DMS53 treated with DMSO at 0.1 percent for 48 hours (cell line): Measurements from ENCODE around the gene SMAD5.

Experiments used
- DNase-seq: peaks from one replicate; lab custom pipeline; 2025; ENCODE audit not compliant: unreplicated experiment; lab: John Stamatoyannopoulos, UW

Gene SMAD5

DNA sequence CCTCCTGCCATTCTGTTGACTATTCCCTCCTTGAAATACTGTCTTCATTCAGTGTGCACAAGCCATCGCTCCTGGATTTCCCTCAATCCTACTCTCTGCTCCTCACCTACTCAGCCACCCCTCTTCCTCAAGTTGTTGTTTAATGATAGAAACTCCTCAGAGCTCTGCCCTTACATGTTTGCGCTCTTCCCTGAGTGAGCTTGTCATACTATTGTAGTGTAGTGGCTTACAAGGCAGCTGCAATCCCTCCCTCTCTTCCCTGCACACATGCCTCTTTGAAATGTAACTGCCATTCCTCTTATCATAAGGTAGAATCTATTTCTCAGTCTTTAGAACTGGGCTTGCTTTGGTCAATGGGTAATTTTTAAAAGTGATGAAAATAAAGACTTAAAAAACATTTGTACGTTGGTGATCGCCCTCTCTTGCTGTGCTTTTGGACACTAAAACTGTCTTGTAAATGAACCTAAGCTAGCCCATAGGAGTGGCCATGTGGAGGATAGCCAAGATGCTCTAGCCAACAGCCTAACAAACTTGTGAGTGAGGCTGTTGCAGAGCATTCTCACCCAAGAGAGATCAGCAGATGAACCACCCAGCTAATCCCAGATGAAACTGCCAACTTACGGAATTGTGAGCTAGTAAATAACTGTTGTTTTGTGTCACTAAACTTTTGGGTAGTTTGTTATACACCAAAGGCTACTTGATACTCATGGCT lies 18.1 kb upstream of the SMAD5 start:
- no peak for DNase-seq

DNA sequence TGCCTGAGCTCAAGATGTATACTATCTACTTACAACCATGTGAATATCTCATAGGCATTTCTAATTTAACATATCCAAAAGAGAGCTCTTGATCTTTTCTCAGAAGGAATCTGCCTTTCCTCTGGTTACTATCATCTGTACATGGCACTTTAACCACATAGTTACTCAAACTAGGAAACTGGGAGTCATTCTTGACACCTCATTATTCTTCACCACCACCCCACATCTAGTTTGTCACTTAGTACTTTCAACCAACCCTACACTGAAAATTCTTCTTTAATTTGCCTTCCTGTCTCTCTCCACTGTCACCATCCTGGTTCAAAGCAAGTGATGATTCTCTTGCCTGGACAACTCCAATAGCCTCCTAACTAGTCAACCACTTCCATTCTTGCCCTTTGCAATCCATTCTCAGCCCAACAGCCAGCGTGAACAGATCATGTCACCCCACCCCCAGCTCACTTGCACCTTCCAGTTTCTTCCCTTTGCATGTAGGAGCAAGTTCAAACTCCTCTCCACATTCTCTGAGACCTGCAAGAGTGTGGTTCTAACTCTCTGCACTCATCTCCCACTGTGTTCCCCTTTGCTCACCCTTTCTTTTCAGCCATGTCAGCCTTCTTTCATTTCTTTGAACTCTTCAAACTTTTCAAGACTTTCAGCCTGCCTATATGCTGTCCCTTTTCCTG lies 17.3 kb upstream of the SMAD5 start:
- no peak for DNase-seq

DNA sequence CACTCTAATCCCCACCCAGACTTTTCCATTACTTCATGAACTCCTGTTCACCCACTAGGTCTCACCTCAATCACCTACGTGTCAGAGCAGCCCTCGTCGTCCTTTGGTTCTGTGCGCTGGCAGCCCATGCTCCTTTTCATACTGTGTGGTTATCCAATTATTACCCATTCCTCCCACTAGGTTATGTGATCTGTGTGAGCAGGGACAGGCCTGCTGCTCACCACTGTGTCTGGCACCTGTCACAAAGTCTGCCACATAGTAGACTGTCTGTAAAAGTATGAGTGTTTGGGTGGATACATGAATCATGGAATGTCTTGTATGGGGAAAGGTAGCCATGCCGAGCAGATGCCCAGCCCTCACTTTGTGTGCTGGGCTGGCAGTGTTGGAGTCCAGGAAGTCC lies 12.1 kb upstream of the SMAD5 start:
- DNase-seq = no peak

DNA sequence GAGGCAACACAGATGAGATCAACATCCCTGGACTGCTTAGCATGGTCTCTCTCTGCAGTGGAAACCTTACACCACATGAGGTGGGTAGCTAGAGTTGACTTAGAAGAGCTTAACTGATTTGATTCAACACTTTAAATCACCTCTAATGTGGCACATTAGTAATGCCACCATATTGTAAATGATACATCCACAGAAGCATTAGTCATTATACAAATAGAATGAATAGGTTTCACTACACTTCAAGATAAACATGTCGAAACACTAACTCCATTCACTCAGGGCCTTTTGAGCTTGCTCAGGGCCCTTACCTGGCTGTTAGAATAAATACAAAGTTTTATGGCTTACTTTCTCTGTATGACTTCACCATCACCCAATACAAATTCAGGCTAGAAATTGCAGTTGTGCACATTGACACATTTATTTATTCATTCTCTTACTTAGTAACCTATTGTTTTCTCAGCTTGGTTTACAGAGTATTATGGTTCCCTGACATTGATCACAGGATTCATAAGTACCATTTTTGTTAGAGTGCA lies 9.3 kb upstream of the SMAD5 start:
- peak; percentile 99 for DNase-seq

DNA sequence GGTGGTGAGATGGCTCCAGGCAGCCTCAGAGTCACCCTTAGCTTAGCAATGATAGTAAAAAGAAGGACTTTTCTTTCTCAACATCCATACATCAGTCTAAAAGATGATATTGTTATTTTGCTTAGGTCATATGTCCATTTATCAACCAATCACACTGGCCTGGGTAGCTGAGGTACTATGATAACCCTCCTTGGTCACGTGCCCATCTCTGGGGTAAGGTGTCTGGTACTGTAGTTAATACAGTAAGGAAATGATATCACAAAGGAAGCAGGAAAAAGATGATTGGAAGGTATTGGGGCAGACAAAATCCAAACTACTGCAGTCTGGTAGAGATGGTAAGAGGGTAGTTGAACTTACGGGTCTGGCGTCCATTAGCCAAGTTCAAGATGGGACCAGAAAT lies 5.1 kb upstream of the SMAD5 start:
- DNase-seq = no peak

DNA sequence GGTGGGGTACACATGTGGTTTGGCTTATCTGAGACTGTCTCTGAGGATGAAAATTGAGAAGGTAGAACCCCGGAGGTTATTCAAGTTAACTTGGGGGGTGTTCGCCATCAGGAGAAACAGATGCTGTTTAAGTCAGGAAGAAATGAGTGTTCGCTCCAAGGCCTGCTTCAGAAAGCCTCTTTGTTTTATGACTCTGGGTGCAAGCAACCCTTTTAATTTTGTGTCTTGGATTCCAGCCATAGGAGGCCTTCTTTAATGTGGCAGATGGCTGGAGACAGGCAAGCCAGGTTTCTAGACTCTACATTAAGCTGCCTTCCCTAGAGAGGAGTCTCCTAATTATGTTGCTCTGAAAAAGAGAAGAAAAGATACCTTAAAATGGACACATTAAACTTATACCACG lies 4.2 kb upstream of the SMAD5 start:
- no peak for DNase-seq

DNA sequence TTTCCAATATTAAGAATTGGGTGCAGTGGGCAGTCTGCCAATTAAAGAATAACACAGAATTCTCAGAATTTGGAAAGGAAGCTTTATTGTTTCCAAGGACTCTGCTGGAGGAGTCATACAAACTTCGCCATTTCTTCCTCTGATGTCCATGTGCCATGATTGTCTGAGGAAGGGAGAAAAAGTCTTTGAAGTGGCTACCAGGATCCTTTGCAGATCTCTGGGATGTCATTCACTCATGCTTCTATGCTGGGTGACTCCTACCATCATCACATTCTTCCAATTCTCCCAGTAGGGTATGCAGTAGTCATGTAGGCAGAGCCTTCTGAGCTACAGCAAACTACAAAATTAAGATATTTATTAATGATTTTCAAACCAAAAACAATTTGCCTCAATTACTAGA lies 3.2 kb upstream of the SMAD5 start:
- no peak for DNase-seq

DNA sequence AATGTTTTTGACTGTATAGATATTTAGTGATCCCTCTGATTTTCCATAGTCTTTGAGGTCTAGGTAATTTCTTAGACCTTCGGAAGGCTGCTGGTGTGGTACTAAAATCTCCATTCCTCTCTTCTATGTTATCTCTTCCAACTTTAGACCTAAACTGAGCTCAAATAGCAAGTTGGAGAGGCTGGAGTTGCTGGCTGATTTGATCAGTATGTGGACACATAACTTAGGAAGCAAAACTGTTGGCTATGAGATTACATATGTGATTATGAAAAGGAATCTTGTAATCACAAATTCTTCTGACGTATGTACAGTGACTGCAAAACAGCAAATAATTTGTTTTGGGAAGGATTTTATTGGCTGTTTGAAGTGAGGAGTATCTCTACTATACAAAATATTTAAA lies 2.1 kb upstream of the SMAD5 start:
- no peak for DNase-seq

DNA sequence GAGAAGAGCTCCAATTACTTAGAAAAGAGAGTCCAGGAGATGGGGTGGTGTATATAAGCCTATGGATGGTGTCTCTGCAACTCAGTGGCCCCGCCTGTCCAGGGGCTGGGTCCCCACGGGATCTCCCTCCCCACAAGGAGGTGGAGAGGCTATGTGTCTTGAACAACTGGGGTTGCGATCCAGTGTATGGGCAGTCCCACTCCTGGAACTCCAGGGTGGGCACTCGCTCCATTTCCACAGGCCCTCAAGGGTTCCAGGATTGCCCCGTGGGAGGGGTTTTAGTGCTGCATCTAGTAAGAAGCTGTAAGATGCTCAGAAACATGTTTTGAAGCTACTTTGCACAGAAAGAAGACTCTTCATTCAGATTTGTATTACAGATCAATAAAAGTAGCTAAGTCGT lies 558 bp upstream of the SMAD5 start:
- no peak for DNase-seq

DNA sequence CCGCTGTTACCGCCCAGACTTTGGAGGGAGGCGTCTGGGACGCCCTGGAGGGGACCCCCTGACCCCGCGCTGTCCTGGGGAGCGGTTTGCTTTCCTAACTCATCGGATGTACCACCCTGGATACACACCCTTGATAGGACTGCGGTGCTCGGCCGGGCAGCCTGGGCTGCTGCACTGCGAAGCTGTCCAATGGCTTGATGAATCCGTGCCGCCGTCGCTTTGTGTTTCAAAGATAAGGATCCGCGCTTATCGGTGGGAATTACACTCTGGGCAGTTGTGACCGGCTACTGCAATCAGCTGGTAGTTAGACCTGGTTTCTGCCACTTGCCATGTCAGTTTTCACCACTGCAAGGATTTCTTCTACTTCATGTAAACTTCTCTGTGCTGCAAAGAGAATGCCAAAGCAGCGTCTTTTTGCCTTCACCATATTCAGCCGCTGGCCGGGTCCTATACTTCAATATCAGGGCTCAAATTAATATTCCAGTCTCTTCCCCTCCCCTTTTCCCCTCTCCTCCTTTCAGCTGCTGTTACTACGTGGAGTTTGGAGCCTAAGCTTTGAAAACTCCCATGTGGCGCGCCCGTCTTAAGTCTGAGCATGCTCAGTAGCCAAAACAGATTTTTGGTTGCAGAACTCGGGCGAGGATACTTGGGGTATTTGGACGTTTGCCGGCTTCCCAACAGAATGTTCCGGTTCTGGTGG lies 727 bp downstream of the SMAD5 start:
- DNase-seq = peak; percentile 33

DNA sequence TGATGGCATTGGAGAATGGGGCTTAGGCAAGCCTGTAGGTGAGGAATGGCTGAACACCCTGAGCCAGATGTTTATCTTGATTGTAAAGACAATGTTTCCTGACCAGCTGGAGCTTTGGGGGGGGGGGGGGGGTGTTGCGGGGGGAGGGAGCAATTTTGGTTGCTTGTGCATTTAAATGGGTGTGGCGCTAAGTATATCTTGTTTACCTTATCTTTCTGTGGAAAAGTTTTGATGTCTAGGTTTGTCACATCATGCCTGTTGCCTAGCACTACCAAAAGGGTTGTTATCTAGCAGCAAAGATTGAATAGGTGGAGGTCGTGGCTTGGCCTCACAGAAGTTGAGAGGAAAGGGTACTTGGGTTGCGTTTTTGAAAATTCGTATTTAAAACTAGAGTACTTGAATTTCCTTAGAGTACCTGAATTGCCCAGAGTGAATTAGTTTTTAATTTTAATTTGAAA lies 1.3 kb downstream of the SMAD5 start:
- DNase-seq = no peak

DNA sequence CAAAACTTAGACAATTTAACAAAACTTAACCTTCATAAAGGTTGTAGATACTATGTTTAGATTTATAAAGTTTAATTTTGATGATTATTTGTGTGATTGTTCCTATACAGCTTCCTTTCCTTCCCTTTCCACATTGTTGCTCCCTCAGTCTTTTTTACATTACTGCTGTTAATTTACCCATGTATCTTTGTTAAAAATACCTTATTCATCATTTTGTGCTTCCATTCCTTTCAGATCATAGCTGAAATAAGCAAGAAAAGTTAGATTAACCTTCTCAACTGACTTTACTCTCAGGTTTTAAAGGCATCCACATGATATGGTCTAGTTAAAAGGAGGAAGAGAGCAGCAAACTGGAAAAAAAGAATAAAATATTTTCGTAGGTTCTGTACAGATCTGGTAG lies 2.0 kb downstream of the SMAD5 start:
- DNase-seq = no peak

DNA sequence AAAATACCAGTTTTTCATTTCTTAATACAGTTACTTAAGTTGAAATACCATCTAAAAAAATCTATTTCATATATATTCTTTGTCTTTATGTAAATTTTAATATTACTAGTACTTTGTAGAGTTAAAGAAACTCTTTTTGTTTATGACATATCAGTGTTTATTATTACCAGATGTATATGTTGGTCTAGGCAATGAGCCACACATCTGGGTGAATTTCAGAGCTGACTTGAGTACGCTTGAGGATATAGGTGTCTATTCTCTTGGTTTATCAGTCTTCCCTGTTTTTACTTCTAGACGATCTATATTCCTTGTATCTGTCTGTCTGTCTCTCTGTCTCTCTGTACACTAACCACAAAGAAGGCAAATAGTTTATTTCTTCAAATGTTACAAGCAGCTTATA lies 2.9 kb downstream of the SMAD5 start:
- no peak for DNase-seq

DNA sequence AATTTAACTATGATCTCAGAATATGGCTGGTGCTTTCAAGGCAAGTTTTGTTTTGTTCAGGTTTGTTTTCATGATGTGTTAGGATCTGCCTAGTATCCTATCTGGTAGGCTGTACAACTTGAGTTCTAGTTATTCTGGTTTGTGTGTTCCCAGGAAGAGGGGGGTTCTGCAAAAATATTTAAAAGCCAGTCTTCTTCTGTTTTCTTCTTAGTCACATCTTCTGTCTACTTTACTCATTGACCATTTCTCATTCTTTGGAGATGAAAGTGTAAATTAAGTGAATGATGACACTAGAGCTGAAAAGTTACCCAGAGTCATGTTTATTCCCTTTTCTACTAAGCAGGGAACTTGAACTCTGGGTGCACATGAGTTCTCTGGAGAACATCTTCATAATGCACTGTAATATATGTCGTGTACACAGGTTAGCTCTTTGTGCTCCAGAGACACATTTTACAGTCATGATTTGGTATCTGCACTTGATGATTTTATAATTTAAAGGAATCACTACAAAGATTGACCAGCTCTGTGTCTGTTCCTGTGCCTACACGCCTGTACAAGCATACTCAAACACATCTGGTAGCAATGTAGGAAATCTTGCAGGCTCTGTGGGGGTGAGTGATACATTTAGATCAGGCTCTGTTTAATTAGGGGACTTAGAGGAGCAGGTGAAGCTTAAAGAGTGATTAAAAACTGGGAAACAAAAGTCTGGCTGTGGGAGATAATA lies 5.0 kb downstream of the SMAD5 start:
- no peak for DNase-seq

DNA sequence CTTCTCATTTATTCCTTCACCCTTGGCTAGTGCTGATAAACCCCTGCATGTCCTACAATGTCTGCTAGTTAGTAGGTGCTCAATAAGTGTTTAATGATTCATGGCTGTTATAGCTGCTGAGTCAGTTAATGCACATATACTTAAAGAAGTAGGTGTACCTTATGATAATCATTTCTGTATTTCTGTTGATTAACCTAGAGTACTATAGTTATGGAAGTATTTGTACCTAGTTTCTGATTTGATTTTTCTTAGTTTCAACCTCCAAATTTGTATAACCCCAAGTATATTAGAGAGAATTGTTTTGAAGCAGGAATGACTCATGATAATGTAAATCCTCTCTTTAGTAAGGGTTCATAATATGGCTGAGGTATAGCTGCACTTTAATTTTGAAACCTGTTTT lies 8.9 kb downstream of the SMAD5 start:
- peak; percentile 44 for DNase-seq

DNA sequence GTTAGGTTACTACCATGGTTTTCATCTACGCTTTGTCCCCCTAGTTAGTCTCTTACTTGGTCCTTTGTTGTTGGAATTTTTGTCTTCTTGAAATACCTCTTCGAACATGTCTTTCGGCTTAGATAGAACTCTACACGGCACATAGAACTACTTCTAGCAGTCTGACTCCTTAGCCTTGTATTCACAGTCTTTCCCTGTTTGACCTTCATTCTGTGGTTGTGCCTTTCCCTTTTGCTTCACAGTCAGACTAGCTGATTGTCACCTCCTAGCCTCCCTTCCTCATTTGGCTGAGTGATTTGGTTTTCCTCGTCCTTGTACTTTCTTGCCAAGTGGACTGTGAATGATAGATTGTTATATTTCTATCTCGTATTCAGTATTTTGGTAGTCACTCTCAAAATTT lies 10.7 kb downstream of the SMAD5 start:
- no peak for DNase-seq

DNA sequence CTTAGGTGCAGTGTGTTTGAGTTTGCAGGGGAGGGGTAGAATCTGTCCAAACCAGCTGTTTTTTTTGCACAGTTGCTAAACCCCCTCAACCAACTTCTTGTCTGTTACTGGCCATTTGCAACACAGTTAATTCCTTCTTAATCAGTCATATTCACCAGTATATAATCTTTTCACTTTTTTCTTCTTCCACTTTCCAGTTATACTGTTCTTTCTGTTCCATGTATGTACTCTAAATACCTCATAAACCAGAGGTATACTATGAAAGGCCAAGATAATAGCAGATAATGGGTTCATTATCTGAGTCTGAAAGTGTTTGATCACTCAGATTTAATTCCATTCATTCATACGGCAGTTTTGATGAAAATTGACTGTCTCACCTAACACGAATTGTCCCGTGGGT lies 11.1 kb downstream of the SMAD5 start:
- no peak for DNase-seq

DNA sequence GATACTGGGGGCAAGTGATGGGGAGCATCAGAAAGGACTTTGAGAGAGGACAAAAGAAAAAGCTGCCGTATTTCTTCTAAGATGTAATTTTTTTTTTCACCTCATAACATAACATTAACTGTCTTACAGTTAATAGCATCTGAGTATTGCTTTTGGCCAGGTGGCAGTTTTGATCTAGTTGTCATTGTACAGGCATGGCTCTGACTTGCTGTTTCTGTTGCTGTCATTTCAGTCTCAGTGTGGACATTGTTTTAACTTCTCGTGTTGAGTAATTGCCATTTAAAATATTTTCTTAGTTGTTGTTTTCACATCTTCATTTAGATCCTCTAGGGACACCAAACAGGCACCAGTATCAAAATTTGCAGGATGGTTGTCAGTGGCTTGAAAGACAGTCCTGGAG lies 12.4 kb downstream of the SMAD5 start:
- DNase-seq = no peak

DNA sequence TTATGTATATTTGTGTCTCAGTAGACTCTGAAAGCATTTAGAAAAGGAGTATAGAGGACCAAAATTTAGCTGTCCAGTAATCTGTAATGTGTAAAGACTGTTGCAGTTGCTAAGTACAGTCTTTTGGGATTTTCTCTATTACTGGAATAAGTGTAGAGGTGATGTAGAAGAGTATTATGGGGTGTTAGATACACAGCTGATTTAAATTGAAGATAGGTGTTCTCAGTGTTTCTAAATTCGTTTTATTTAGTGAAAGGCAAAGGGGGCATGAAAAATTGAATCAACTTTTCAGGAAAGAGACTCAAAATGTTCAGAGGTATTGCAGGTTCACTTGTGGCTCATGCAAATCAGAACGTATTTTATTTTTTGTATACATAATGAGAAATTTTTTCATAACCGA lies 13.6 kb downstream of the SMAD5 start:
- DNase-seq = no peak

DNA sequence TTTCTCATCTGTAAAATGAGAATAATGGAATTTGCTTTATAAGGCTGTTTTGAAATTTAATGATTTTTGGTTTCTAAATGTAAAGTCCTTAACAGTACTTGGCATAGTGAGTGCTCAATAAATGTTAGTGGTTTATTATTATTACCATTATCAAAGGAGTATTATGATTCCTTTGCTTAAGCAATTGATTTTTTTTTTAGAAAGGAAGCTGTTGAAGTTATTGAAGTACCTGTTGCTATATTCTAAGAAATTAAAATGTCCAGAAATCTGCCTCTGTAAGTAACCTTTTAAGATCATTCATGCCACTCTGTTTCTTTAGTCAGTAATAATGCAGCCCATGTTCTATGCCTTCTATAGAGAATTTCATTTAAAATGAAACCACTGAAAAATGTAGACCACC lies 15.0 kb downstream of the SMAD5 start:
- DNase-seq = no peak

DNA sequence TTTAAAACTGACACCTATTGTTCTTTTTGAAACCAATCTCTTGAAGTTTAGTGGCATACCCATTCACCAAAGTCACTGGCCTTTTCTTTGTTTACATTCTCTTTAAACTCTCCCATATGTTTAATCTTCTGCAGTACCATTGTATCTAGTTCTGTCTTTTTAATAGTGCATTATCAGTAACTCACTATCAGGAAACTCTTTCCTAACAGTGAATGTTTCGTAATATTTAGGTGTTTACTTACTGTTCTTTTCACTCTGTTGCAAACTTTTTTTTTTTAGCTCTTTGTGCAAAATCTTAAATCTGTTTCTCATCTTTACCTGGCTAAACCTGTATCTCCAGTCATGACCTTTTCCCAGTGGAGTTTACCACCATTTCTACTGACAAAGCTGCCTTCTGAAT lies 17.2 kb downstream of the SMAD5 start:
- DNase-seq = no peak
